NCI-H1417 treated with DMSO at 0.1 percent for 48 hours (cell line): ENCODE measurements around the gene FABP6.

Source experiments
- DNase-seq: peaks from one replicate; lab custom pipeline; 2025; lab: John Stamatoyannopoulos, UW

The FABP6 gene

GRCh38 chr5:160262151-160263074 lies 33.1 kb downstream of the FABP6 start:
- DNase-seq, result no peak

- no peak for DNase-seq
These were observed 34.1 kb downstream of the FABP6 start for GRCh38 chr5:160263326-160263855.

GRCh38 chr5:160266044-160266443 lies 36.7 kb downstream of the FABP6 start:
- DNase-seq, result no peak

GRCh38 chr5:160266752-160267345 lies 37.5 kb downstream of the FABP6 start:
- no peak for DNase-seq

GRCh38 chr5:160268121-160268520 lies 38.8 kb downstream of the FABP6 start:
- DNase-seq, result no peak

- DNase-seq, result no peak
These were observed 39.7 kb downstream of the FABP6 start for GRCh38 chr5:160269017-160269416.

- no peak for DNase-seq
These were observed 41.4 kb downstream of the FABP6 start for GRCh38 chr5:160270704-160271103.

GRCh38 chr5:160271396-160271795 lies 42.1 kb downstream of the FABP6 start:
- DNase-seq, result no peak

- no peak for DNase-seq
These were observed 42.5 kb downstream of the FABP6 start for GRCh38 chr5:160271836-160272235.

GRCh38 chr5:160272264-160272663 lies 43.0 kb downstream of the FABP6 start:
- no peak for DNase-seq

- DNase-seq, result no peak
These were observed 43.6 kb downstream of the FABP6 start for GRCh38 chr5:160272889-160273288.

GRCh38 chr5:160274483-160274931 lies 45.2 kb downstream of the FABP6 start:
- DNase-seq, result no peak

GRCh38 chr5:160278343-160278742 lies 49.0 kb downstream of the FABP6 start:
- no peak for DNase-seq

GRCh38 chr5:160280384-160281095 lies 51.2 kb downstream of the FABP6 start:
- no peak for DNase-seq

GRCh38 chr5:160281275-160281674 lies 52.0 kb downstream of the FABP6 start:
- DNase-seq, result no peak

GRCh38 chr5:160284291-160284873 lies 55.1 kb downstream of the FABP6 start:
- DNase-seq, result no peak

- no peak for DNase-seq
These were observed 56.0 kb downstream of the FABP6 start for GRCh38 chr5:160285316-160285715.

- no peak for DNase-seq
These were observed 57.6 kb downstream of the FABP6 start for GRCh38 chr5:160286947-160287346.

GRCh38 chr5:160287378-160288051 lies 58.2 kb downstream of the FABP6 start:
- DNase-seq, result no peak
